ENCODE measurements around the gene RAB4A. TPM values are rescaled to one million over a fixed set of nuclear protein-coding genes. Genes with fewer than 3 reads are reported as not detected.
"Not testable (repeated sequence)": the region's sequence is repeated elsewhere in the genome, so short reads cannot be mapped to it uniquely, and the experiment has no call there.

RAB4A gene
- polyA plus RNA-seq, 1 donor, result 52.1 TPM

DNA sequence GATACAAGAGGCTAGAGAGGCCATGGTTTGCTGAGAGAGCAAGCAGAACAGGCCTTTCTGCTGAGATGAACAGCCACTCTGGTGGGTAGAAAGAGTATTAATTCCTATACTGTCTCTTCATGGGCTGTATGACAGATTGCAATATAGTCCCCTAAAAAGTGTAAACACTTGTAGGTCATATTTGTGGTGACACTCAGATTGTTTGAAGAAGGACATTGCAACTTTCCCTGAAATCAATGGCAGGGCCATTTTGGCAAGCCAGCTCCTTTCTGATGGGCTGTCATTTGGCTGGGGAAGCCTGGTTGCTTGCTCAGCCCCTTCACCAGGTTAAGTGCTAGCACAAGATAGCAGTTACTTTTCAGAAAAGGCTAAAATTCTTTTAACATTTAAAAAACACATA lies 27.5 kb downstream of the RAB4A start:
- DNase-seq (ENCODE audit: low read depth), result no peak

DNA sequence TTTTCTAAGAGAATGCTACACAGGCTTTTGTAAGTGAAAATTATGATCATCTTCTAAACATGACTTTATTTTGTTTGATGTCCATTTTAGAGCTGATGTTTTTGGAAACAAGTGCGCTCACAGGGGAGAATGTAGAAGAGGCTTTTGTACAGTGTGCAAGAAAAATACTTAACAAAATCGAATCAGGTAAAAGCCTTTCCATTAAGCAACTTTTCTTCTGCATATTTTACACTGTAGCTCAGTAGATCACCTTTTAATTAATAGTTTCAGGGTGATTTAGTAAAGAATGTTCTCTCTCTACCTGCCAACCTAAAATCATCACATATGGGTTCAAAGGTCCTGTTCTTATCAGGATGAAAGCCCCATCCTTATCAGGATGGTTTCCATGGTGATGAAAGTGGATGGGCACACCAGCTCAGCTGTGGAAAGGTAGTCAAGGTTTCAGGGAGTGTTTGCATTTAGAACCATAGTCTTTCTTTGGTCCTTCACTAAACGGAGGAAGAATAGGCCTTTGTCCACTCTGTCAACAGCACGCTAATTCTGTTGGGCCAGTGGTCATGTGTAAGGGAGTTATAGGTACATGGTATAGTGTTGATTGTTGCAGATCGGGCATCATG lies 28.1 kb downstream of the RAB4A start:
- no peak for DNase-seq (ENCODE audit: low read depth)

DNA sequence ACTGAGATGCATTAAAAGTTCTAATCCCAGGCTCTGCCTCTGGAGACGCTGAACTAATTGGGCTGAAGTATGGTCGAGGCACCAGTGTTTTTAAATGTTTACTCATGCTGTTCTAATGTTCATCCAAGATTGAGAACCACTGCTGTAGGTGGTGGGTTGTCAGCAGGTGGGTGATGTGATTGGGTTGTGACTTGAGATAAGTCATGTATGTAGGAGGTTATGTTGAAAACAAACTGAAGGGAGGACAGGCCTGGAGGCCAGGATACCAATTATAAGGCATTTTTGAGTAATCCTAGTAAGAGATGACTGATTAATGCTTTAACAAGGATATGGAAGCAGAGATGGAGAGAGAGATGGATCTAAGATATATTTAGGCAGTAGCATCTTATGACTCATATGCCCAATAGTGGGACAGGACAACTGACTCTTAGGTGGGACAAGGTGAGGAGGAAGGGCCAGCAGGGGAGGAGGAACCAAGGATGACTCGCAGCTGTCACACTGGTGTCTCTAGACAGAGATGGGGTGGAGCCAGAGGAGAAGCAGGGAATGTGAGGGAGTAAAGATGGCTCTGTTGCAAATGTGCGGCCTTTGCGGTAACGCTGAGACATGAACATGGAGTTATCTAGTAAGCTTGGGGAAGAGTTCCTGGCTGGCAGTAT lies 29.3 kb downstream of the RAB4A start:
- DNase-seq (ENCODE audit: low read depth), result no peak

DNA sequence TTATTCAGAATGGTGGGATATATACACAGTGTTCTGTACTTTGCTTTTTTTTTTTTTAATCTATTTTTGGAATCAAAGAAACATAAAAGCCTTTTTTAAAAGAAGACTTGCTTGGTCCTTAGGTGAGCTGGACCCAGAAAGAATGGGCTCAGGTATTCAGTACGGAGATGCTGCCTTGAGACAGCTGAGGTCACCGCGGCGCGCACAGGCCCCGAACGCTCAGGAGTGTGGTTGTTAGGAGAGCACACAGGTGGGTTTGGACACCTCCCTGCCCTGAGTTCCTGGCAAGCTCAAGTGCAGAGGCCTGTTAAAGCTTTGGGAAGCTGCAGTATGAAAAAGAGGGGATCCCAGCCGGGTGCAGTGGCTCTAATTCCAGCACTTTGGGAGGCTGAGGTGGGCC lies 31.8 kb downstream of the RAB4A start:
- DNase-seq (ENCODE audit: low read depth), result no peak

DNA sequence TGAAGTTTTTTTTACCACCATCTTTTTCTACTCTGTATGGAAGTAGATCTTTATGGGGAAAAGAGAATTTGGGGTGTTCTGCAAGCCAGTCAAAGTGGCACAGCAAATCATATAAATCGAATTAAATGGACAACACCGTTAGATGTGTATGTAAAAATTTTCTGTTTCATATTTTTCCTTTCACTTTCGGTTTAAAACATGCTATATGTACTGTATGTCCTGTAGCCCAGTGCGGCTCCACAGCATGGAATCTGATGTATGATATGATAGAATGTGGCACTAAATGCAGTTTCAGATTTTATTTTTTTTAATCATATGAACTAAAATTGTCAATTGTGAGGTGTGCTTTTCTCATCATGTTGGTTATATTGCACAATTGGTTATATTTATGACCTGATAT lies 32.9 kb downstream of the RAB4A start:
- no peak for DNase-seq (ENCODE audit: low read depth)

DNA sequence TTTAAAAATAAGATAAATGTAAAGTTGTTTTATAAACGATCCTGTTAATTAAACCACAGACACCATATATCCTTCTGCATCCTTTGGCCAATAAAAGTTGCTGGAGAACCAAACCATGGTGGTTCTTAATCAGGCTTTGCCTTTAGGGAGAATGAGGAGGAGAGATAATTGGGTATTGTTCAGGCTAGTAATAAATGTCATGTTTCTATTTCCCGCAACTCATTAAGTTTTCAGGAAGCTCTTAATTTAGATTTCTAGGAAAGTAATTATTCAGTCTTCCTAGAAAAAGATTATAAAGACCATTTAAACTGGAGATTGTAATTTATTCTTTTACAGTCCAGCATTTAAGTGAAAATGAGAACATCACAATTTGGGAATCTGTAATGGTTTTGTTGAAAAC lies 34.5 kb downstream of the RAB4A start:
- no peak for DNase-seq (ENCODE audit: low read depth)

DNA sequence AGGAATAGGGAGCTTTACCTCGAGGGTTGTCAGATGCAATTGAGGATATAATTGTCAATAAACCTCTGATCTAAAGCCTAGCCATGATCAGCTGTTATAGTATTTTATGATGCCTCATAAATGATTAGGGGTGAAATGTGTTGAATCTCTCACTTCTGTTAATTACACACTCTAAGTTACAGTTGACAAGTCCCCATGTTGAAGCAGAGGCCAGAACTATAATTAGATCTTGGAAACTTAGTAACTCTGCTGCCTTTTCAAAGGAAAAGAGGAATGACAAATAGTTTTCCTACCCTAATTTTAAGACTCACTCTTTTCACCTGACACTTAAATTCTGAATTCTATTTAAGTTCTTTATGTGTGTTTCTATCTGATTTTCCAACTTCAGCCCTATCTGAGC lies 38.2 kb downstream of the RAB4A start:
- DNase-seq (ENCODE audit: low read depth), result no peak

DNA sequence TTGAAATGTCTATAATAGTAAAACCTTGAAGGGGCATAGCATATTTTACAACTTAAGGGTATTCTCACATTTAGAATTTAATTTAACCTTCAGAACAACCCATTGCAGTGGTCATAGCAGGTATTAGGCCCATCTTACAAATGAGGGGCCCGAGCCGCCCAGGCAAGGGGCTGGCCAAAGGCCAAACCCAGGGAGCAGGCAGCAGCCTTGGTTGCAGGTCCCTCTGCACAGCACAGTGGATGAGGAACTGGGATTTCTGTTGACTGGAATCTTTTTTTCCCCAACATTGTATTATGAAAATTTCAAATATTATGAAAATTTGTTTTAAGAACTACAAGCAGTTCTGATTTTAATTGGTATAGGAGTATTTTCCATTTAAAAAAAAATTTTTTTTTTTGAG lies 38.8 kb downstream of the RAB4A start:
- DNase-seq (ENCODE audit: low read depth), result no peak

DNA sequence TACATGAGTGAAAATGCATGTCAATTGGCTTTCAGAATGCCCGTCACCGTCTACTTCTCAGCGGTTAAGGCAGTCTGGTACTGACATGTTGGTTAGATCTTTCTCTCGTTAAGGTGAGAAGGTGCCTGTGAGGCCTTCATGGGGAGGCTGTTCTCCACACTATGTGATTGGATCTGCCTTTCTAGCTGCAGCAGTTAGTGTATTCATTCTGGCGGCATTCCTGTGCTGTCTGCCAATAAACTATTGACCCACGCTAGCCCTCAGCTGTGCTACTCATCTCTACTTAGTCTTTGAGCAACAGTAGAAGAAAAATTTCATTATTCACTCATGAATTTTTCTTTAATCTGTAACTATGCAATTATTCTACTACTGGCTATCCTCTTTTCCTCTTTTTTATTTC lies 39.9 kb downstream of the RAB4A start:
- no peak for DNase-seq (ENCODE audit: low read depth)

DNA sequence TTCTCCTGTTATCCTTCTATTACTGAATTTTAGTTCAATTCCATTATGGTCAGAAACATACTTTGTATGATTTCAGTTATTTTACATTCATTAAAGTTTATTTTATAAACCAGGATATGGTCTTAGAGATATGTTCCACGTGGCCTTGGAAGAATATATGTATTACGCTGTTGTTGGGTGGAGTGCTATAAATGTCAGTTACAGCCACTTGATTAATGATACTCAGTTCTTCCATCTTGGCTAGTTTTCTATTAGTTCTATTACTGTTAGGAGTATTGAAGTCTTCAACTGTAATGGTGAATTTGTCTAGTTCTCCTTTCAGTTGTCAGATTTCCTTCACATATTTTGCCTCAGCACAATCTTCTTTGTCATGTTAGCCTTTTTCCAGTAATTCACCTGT lies 45.3 kb downstream of the RAB4A start:
- no peak for DNase-seq (ENCODE audit: low read depth)

DNA sequence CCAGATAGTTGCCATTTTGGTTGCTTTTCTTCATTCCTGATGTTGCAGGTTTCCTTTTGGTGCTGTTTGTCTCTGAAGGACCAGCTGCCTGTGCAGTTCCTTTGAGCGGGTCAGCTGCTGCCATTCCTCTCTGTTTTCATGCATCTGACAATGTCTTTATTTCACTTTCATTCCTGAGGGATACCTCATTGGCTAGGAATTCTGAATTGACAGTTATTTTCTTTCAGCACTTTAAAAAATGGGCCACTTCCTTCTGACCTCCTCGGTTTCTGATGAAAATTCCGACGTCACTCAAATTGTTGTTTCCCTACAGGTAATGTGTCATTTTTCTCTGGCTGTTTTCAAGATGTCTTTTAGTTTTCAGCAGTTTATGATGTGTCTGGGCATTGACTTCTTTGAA lies 47.1 kb downstream of the RAB4A start:
- no peak for DNase-seq (ENCODE audit: low read depth)

DNA sequence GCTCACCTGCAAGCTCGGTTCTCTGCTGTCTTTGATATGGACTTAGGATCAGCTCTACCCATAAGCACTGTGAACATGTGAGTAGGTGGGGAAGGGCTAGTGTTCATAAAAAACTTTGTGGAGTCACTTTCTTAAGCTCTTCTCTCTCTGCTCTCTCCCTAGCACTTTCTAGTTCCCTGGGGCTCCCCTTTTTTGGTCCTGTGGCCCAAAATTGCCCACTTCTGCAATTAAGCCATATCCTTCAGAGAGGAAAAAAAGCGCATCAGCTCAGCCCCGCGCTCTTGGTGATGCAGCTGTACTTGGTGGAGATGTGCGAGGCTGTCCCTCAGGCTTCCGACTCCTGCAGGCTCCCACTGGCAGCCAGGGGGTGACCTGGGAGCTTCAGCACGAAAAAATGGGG lies 48.6 kb downstream of the RAB4A start:
- no peak for DNase-seq (ENCODE audit: low read depth)

DNA sequence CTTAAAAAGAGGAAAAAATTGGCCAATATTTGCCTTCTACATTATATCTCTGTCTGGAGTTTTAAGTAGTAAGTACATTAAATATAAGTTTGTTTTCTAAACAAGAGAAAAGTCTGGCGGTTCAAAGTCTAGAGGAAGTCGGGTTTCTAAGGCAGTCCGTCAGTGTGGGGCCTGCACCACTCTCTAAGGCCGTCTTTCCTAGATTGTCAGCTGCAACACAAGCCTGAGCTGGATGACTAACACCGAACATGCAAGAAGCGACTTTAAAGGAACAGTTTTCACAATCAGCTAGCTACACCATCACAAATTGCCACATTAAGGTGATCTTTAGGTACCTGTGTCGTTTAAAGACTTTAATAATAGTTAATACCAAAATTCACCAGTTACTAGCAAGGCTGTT lies 52.3 kb downstream of the RAB4A start:
- no peak for DNase-seq (ENCODE audit: low read depth)

DNA sequence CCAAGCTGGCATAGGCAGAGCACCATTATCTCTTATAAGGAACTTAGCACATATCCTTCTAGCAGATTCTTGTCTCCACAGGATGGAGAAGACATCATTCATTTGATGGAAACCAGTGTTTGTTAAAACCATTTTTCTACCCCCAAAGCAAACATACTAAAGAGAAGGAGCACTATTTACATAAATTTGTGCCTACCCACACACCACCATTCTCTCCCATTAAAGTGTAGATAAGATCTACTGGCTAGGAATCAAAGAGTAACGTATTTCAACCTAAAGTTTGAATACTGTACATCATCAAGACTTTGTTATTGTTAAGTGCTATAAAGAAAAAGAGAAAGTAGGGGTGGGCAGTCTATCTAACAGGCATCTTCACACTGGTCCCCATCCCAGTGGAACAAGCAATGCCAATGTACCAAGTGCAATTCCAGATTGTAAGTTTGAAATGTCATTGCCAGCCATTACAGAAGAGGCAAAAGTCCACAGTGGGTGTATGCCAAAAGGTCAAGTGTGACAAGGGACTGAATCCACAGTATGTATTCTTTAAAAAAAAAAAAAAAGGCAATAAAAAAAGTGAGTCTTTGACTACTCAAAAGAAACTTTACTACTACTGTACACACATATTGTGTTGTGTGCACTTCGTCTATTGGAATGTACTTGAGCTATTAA lies 53.1 kb downstream of the RAB4A start:
- DNase-seq (ENCODE audit: low read depth), result no peak

DNA sequence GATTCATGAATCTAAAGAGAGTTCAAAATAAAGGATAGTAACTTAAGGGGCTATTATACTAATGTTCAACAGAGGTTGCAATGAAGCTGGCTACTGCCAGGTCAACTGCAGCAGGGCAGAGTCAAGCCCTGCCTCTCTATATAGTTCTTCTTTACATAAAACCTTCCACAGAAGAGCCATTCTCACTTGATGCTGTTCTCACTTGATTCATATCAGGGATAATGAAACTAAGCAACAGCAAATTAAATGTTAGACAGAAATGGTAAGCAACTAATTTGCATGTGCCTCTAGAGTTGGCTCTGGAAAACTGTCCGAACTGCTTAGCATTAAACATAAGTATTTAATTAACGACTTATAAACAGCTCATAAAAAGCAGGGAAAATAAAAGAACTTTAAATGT lies 54.5 kb downstream of the RAB4A start:
- no peak for DNase-seq (ENCODE audit: low read depth)

DNA sequence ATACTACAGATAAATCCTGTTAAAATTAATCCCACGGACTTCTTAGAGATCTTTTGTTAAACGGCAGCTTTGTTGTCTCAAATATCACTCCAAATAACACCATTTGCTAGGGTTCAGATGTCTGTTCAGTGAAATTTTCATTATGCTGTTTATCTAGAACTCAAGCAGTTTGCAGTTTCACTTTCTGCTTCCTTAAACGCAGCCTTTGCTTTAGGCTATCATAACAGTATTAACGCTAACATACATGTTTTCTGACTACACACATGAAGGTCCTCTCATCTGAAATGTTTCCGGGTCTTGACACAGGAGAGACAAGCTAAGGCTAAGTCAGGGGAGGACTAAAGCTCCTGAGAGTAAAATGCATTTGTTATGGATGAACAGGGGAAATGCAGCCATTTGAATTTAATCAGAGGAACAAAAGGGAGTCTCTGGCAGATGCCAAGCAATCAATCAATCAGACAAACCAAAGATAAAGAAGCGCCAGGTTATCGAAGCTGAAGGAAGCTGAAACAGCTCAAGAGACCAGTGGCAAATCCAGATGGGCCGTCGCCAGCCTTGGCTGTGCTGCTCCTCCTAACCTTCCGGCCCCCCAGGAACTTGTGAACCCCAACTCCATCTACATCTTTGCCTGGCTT lies 55.1 kb downstream of the RAB4A start:
- DNase-seq (ENCODE audit: low read depth), result no peak

DNA sequence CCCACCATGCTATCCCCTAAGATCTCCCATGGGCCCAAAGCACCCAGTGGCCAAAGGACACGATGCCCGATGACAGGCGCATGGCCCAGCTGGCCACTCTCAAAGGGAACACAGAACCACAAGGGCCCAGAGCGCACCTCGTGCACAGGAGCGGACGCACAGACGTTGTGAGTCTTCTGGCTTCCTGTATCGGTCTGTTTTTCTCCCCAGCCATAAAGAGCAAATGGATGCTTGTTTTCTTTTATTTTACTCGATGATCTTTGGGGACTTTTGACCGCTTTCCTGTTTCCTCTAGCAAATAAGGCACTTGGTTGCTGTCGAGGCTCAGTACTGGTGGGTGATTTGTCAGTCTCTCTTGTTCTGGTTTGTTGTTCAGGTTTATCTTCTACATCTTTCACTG lies 55.7 kb downstream of the RAB4A start:
- DNase-seq (ENCODE audit: low read depth), result no peak

DNA sequence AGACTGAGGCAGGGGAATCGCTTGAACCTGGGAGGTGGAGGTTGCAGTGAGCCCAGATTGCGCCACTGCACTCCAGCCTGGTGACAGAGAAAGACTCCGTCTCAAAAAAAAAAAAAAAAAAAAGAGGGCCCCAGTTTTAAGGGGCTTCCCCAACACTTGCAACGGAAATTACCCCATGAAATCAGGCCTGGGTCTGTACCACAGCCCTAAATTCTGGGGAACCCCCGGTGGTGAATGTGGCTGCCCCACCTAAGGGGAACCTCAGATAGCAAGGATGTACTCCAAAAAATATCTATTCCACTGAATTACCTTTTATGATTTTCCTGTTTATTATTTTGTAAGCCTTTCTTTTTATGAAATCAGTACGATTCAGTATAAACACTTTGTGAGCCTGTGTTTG lies 56.9 kb downstream of the RAB4A start:
- DNase-seq (ENCODE audit: low read depth), result not testable (repeated sequence)

DNA sequence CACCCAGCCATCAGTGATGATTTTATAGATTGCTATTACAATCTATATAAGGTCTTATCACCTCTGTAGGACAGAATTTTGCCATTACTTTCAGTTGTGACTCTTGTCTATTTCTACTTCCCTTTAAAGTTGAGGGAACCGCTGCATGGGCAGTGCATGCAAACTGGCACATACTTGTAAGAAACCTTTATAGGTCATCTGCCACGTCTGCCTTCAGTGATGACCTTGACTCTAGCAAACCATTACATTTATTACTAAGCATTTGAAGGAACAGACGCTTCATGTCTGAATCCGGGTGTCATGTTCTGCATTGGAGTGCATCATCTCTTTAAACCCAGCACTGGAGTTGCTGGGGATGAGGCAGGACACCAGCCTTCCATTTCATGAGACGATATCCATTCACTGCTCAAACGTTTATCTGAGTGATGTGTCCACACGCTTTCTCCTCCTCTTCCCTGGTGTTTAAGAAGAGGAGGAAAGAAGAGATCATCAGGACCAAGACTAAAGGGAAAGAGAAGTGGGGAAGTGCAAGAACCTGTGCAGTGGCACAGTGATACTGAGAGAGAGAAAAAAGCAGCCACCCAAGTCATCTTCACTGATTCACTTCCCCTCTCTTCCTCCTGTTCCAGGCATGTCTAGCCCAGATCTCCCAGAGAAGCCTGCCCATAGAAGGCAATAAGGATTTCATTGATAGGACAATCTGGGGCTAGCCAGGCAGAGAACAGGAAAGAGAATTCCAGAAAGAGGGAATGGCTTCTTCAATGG lies 57.9 kb downstream of the RAB4A start:
- DNase-seq (ENCODE audit: low read depth), result no peak

DNA sequence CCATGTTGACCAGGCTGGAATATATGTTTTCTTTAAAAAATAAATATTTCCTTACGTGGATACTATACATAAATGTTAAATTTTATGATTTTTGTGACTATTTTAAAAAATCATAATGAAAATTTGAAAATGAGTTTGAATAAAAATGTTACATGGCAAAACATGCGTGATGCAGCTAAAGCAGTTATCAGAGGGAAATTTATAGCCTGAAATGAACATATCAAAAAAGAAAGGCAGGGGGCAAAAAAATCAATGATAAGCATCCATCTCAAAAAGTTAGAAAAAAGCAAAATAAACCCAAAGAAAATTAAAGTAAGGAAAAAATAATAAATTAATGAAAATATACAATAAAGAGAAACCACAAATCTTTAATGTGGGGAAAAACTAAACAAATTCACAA lies 63.4 kb downstream of the RAB4A start:
- DNase-seq (ENCODE audit: low read depth), result no peak

DNA sequence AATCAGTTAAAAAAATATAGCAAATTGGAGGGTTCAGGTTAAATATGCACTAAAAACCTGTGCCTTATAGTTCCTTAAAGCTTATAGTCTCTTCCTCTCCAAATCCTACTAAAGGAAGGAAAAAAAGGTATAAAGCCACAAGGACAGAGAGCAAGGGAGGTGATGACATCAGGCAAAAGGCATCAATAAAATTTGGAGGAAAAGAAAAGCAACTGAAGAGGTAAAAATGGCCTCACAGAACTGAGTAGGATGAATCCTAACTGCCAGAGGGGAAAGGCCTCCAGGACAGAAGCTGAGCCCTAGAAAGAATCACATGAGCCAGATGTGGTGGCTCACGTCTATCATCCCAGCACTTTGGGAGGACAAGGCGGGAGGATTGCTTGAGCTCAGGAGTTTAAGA lies 63.8 kb downstream of the RAB4A start:
- DNase-seq (ENCODE audit: low read depth), result no peak

DNA sequence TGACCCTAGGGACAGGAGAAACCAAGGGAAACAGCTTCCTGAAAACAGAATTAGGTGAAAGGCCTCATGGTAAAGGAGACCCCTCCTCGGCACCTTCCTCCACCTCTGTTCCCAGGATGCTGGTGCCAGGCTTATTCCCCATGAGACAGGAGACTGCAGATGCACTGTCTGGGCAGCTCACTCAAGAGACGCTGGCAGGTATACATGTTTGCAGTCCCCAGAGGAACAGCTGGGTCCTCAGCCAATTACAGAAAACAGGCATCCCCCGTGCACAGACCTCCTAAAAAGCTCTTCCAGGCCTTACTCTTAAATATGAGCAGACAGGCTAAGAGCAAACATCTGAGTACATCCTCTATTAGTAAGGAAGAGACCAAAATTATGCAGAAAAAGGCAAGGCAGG lies 65.4 kb downstream of the RAB4A start:
- no peak for DNase-seq (ENCODE audit: low read depth)
